Measurements from ENCODE around the gene UBE2E3. TPM values are rescaled to one million over a fixed set of nuclear protein-coding genes. Genes with fewer than 3 reads are reported as not detected.

Gene UBE2E3
- total RNA-seq, 2 donors from 2014 or later: 94.0 to 155 TPM

GRCh38 chr2:181046833-181047232, 66.4 kb downstream of the UBE2E3 start:
- Histone ChIP-seq H3K4me1 (replicated peaks) (no peaks in the 10 kb centered on the region), H3K4me3 (no peak overlapping the region), H3K9me3 (no peaks in the 10 kb centered on the region), H3K27ac (no peak overlapping the region), H3K36me3 (no peaks in the 10 kb centered on the region), H3K27me3 (replicated peaks; ENCODE audit: insufficient read depth) (no peaks in the 10 kb centered on the region)
- no peak for TF ChIP-seq POLR2AphosphoS5 (IDR thresholded peaks at IDR 0.05)
- TF ChIP-seq POLR2A (IDR thresholded peaks at IDR 0.05): no peak
- intact Hi-C loops (cut with DNase I): no loop called here
- 86% methylated on average over 1 of the region's 1 CpG for WGBS
- DNase-seq (ENCODE audit: low spot score): no peak

DNA sequence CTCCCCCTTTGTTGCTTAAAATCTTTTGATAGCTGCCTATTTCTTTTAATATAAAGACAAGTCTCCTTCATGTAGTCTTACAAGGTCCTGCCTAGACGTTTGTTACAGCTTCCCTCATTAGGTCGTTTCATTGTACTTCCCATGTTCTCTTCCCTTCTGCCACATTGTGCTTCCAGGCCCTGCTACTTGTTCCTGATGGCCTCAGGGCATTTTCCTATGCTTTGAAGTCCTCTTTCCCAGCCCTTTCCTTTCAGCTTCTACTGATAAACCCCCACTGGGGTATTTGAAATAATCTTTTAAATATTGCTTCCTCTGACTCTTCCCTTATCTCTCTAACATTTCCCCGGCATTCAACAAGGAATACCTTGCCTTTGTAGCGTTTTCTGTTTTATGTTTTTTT, 67.4 kb downstream of the UBE2E3 start:
- TF ChIP-seq POLR2AphosphoS5 (IDR thresholded peaks at IDR 0.05) (no peak), POLR2A (IDR thresholded peaks at IDR 0.05) (no peak)
- TF ChIP-seq, protein P1, sequence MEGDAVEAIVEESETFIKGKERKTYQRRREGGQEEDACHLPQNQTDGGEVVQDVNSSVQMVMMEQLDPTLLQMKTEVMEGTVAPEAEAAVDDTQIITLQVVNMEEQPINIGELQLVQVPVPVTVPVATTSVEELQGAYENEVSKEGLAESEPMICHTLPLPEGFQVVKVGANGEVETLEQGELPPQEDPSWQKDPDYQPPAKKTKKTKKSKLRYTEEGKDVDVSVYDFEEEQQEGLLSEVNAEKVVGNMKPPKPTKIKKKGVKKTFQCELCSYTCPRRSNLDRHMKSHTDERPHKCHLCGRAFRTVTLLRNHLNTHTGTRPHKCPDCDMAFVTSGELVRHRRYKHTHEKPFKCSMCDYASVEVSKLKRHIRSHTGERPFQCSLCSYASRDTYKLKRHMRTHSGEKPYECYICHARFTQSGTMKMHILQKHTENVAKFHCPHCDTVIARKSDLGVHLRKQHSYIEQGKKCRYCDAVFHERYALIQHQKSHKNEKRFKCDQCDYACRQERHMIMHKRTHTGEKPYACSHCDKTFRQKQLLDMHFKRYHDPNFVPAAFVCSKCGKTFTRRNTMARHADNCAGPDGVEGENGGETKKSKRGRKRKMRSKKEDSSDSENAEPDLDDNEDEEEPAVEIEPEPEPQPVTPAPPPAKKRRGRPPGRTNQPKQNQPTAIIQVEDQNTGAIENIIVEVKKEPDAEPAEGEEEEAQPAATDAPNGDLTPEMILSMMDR (IDR thresholded peaks at IDR 0.05): no peak
- intact Hi-C loops (cut with DNase I): no loop called here
- no peak overlapping the region for H3K27ac ChIP-seq
- no peaks in the 10 kb centered on the region for H3K9me3 ChIP-seq
- no peaks in the 10 kb centered on the region for H3K4me1 ChIP-seq (replicated peaks)
- no peaks in the 10 kb centered on the region for H3K36me3 ChIP-seq
- DNase-seq (ENCODE audit: low spot score): no peak
- WGBS: 66% methylated on average over 4 of the region's 4 CpGs
- H3K27me3 ChIP-seq (replicated peaks; ENCODE audit: insufficient read depth): no peaks in the 10 kb centered on the region
- H3K4me3 ChIP-seq: no peak overlapping the region

- H3K4me3 ChIP-seq: no peak overlapping the region
- H3K27ac ChIP-seq: no peak overlapping the region
- no peaks in the 10 kb centered on the region for H3K9me3 ChIP-seq
- H3K36me3 ChIP-seq: no peaks in the 10 kb centered on the region
- TF ChIP-seq, protein P1 (IDR thresholded peaks at IDR 0.05): no peak
- TF ChIP-seq POLR2AphosphoS5 (IDR thresholded peaks at IDR 0.05): no peak
- TF ChIP-seq POLR2A (IDR thresholded peaks at IDR 0.05): no peak
- H3K4me1 ChIP-seq (replicated peaks): no peaks in the 10 kb centered on the region
- intact Hi-C loops (cut with DNase I): no loop called here
- DNase-seq (ENCODE audit: low spot score): no peak
- 87% methylated on average over 3 of the region's 3 CpGs for WGBS
- H3K27me3 ChIP-seq (replicated peaks; ENCODE audit: insufficient read depth): no peaks in the 10 kb centered on the region
These were observed 71.6 kb downstream of the UBE2E3 start for GRCh38 chr2:181051861-181052522.

DNA sequence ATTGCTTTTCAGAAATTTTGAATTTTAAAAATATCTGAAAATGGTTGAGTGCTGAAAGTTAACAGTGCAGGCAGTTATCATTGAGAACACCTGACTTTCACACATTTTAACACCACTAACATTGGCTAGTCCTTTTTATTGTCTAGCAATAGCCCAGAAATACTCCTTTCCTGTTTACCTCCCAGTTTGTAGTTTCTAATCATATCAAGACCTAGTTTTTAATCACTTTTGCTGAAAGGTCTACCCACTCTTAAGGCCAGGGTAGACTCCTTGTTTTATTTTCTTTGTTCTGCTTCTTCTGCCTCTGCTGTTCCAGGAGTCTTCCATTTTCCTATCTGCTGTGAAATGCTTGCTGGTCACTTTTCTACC, 72.1 kb downstream of the UBE2E3 start:
- no peak for DNase-seq (ENCODE audit: low spot score)
- H3K36me3 ChIP-seq: no peaks in the 10 kb centered on the region
- no peak overlapping the region for H3K4me3 ChIP-seq
- no peaks in the 10 kb centered on the region for H3K4me1 ChIP-seq (replicated peaks)
- H3K9me3 ChIP-seq: no peaks in the 10 kb centered on the region
- TF ChIP-seq POLR2AphosphoS5 (IDR thresholded peaks at IDR 0.05) (no peak), POLR2A (IDR thresholded peaks at IDR 0.05) (no peak)
- TF ChIP-seq, protein P1 (IDR thresholded peaks at IDR 0.05): no peak
- H3K27me3 ChIP-seq (replicated peaks; ENCODE audit: insufficient read depth): no peaks in the 10 kb centered on the region
- no peak overlapping the region for H3K27ac ChIP-seq
- intact Hi-C loops (cut with DNase I): no loop called here

- no peak for DNase-seq (ENCODE audit: low spot score)
- Histone ChIP-seq H3K4me1 (replicated peaks) (no peaks in the 10 kb centered on the region), H3K27ac (no peak overlapping the region), H3K4me3 (no peak overlapping the region), H3K36me3 (no peaks in the 10 kb centered on the region), H3K9me3 (no peaks in the 10 kb centered on the region), H3K27me3 (replicated peaks; ENCODE audit: insufficient read depth) (no peaks in the 10 kb centered on the region)
- intact Hi-C loops (cut with DNase I): no loop called here
- 77% methylated on average over 2 of the region's 2 CpGs for WGBS
- TF ChIP-seq POLR2A (IDR thresholded peaks at IDR 0.05) (no peak), POLR2AphosphoS5 (IDR thresholded peaks at IDR 0.05) (no peak)
- TF ChIP-seq, protein P1 (IDR thresholded peaks at IDR 0.05): no peak
These were observed 73.9 kb downstream of the UBE2E3 start for GRCh38 chr2:181054256-181054655.

All from prostate gland (tissue), 2 donors.